ENCODE data around the gene RXRG.

Gene RXRG

DNA sequence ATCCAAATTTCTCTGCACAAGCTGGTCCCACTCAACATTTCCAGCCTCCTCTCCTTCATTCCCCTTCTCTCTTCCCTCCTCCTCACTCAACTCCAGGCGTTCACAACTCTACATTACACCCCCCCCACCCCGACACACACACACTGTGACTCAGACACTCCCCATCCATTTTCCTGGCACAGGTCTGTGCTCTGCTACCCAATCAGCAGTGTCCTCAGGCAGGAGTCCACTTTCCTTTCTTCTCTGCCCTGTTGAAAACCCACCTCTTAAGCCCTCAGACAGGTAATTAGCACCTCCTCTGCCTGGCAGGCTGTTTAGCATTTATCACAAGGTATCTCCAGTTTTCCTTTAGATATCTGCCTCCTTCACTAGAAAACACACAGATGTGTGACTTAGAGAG is 79.6 kb downstream of the RXRG start:
- no peak for DNase-seq

DNA sequence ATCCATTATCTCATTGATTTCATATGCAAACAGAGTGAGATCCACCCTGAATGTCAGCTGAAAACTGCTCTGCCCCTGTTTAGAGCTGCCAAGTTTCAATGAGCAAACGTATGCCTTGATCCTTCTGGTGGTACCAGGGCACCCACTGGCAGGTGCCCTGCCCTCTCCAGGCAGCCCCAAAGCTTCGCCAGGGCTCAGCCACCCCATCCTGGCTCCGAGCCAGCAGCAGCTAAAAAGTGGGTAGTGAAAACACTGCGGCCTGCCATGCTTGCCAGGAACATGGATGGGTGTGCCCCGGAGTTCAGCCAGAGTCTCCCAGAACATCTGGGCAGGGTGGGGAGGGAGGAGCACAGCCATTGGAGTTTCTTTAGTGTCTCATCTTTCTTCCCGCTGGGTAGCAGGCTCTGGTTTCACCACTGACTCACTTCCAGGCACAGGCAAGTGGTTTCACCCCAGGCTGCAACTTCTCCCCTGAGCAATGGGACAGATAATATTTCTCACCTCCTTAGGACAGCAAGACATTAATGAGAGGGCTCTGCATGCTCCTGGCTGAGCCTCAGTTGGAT is 80.3 kb downstream of the RXRG start:
- no peak for DNase-seq

DNA sequence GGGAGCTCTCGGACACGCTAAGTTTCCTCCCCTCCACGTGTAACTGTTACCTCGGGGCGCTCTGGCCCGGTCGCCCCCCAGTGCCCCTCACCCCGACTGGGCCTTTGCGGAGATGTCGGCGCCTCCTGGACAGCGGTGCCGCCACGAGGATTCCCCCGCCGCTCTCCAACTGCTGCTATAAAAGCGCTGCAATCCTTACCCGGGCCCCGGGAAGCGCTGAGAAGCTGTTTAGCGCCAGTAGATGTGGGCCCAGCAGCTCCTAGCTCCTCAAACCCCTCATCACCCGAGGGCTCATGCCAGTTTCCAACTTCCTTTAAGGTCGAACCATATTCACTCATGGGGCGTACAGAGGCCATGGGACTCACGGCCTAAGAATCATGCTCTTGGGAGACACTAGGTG is 88.0 kb downstream of the RXRG start:
- DNase-seq = no peak

DNA sequence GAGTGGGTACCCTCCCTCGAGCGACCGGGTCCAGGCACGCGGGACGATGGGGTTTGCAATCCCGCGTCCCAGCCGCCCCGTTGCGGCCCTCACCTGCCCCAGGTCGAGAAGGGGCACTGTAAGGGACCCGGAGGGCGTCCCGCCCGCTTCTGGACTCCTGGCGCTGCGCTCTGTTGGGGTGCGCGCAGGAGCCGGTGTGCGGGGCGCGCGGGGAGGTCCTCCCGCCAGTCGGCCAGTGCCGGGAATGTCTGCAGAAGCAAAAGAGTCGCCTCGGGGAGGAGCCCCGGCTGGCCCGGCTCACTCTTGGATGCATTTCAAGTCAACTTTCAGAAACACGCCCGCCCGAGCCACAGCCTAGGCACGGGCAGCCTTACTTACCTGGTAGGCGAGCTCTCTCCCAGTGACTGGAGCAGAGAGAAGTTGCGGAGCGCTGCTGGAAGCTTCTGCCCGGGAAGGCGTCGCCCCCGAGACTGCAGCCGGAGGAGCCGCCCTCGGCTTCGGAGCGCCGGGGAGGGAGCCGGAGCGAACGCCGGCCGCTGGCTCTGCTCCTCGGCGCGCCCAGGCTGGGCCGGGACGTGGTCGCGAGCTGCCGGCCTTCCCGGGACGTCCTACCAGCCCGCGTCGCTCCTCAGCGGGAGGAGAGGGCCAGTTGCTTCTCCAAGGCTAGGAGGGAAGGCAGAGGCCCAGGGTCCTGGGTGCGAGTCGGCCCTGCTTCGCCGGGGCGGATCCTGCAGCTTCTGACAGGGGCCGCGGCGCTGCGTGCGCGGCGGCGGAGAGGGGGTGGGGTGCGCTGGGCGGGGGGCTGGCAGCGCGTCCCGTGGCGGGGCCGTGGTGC is 88.7 kb downstream of the RXRG start, which contains the start of gene LMX1A:
Gene LMX1A (minus strand): TSS at position 739 of the 835 bp plus-strand sequence. CDS start 1,156 bp downstream, outside the sequence.
- no peak for DNase-seq

DNA sequence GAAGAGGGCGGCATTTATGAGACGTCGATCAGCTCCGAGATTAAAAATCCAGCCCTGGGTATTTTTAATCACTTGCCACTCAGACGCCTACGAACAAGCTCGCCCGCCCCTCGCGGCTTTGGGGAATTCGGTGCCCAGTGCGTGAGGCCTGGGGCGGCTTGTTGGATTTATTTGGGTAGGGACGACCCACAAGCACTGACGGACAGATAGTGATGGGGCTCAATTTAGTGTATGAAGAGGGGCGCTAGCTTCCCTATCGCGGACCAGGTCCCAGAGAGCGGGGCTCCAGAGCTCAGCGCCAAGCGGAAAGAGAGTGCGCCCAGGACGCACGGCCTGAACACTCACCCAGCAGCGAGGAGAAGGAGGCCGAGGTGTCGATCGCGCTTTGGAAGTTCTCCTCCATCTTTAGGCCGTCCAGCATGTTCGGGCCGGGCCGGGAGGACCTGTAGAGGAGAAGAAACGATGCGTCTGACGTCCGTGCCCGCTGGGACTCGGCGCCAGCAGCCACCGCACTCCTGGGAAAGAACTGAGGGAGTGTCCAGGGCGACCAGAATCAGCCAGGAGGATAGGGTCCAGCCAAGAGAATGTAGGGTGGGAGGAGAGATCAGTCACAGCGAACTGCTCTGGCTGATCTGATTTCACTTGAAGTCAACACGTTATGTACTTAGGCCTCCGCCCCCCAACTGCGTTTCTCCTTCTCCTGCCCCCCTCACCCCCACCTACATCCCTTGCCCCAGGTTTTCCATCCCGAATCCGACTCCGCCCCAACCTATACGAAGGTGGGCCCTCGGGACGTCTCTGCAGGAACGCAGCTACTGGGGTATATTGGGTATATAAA is 89.6 kb downstream of the RXRG start:
- no peak for DNase-seq

DNA sequence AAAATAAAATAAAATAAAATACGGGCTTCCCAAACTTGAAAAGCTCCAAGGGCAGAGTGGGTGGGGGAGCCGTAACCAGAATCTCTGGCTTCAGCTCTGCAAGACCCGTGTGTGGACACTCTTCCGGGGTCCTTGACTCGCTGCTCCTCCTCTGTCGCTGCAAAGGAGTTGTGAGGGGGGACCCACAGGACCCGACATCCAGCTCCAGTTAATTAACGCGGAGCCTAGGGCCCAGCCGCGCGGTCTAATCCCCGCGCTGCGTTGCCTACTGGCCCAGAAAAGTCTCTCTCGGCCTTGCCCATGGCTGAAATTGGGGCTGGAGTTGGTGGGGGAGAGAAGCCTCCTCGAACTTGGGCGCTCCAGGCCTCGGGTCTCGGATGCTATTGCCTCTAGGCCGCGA is 90.2 kb downstream of the RXRG start:
- DNase-seq = no peak

DNA sequence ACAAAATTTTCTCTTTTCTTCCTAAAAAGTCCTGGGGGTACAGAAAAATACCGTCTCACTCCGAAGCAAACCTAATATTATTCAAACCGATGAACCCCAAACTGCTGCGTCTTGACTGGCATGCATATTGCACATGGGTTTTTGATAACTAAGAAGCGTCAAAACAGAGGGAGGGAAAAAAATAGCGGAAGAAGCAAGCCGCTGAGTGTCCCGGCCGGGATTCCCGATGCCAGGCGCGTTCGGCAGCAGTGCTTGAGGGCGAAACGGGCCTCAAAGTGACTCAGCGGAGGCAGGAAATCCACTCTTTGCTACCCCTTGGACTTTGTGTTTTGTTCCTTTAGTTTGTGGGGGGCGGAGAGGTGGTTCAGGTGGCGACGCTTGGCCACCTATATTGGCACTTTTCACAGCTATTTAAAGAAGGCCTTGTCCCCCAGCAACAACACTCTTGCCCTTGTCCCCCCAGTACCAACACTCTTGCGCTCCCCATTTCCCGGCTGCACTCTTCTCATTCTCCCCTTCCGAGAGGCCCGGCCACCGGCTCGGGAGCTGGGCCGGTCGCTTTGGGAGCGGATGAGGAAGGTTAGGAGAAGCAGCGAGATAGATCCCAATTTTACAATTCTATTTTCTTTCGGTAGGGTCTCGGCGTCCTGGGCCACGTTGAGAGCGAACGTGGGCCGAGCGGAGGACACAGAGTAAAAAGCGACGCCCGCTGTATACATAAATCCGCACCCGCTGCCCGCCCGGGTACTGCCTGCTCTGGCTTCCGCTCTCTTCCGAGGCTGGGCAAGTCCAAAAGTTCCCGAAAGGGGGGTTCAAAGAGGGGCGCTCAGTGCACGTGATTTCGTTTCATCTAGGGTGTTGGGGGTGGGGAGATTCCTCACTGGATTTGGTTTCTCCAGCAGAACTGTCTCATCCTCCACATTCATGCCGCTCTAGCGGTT is 90.9 kb downstream of the RXRG start:
- no peak for DNase-seq

DNA sequence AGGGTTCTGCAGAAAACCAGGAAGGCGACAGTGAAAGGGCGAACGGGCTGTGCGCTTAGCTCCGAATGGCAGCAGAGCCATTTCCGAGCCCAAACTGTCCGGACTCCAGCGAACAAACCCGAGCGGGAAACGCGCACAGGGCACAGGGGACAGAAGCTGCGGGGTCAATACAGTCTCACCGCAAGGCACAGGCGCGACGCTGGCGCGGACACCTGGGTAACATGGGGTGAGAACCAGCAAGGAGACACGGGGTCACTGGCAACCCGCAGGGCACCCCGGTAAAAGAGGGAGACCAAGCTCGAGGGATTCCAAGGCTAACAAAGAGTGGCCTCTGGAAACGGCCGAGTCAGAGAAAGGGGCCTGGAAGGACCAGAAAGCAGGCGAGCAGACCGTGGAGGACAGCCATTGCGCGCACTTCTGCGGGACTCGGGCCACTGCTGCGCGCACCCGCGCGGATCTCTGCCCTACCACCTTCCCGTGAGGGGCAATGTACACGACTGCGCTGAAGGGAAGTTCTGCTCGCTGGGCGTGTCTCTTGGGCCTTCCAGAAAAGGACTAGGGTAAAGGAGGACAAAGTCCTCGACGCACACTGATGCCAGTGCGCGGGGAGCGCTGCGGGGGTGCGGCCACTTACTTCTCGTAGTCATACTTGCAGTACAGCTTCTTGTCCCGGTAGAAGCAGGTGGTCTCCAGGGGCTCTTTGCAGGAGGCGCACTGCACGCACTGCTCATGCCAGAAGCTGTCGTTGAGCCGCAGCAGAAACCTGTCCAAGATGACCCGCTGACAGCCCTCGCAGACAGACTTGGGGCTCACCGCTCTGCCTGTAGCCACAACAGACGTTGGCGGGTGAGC is 92.3 kb downstream of the RXRG start:
- DNase-seq = no peak

DNA sequence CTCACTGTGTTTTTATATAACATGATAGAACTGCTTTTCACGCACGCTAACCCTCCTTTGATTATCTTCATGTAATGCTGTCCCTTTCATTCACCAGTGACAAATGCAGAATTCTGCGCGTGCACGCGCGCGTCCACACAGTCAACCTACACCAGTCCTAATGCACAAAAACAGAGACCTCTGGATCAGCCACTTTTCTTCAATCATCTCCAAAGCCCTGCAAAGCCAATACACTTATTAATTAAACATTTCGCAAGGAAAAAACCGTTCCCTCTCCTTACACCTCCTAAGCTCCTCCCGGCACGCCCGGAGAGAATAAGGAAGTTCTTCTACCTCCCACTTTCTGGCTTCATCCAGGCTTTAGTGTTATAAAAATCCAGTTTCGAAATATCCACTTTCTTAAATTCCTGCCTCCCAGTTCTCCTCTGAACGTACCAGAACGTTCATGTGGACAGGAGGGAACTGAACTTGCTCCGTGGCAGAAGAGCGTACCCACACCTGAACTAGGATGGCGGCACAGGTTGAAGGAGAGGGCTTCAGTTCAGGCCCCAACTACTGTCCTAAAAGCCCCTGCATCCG is 93.0 kb downstream of the RXRG start:
- no peak for DNase-seq

Data from activated CD4-positive, CD25-positive, alpha-beta regulatory T cell (primary cell).